SK-N-SH (cell line): ENCODE data around the gene VCAN. TPM values are rescaled to one million over a fixed set of nuclear protein-coding genes. Genes with fewer than 3 reads are reported as not detected.

Source experiments
- CTCF ChIA-PET: fragments of 300-600, 350-600 bp; formaldehyde crosslinking; extraction: SDS; loops from one replicate; lab custom pipeline; 2021; lab: Yijun Ruan, JAX
- POLR2A ChIA-PET: fragments of 350-600 bp; sonication (Branson Sonifier 250); formaldehyde crosslinking; extraction: SDS; loops from one replicate; lab custom pipeline; 2020; ENCODE audit warnings: antibody characterized with exemption, inconsistent platforms; lab: Yijun Ruan, JAX
- DNase-seq: peaks from one replicate; pipeline ENCODE4 v3.0.0; 2012
- H2AFZ ChIP-seq: fragments of 200-600 bp; sonication (generic); 2 replicates; pipeline ENCODE4 v1.8.1; 2016; ENCODE audit warnings: antibody characterized with exemption, mild to moderate bottlenecking, low read depth
- H3F3A ChIP-seq: fragments of 200-600 bp; sonication (generic); replicated peaks from 2 replicates; pipeline ENCODE3; 2016; ENCODE audit warnings: antibody characterized with exemption, mild to moderate bottlenecking; ENCODE audit not compliant: insufficient read depth
- H3K27ac ChIP-seq, 2 experiments: fragments of 200-500 bp in 1 of 2; fragments of 200-600 bp in 1 of 2; sonication (Bioruptor generic) in 1 of 2; sonication (generic), shearing (Covaris generic) in 1 of 2; 2 replicates each; pipeline versions ENCODE4 v1.5.1 to v1.6.1; 2014 to 2016; ENCODE audit warnings: low read depth in 2 of 2, inconsistent platforms in 1 of 2, low read length in 1 of 2, mild to moderate bottlenecking in 1 of 2, mixed read lengths in 1 of 2
- H3K27me3 ChIP-seq: fragments of 200-600 bp; sonication (generic), shearing (Covaris generic); 2 replicates; pipeline ENCODE4 v1.6.1; 2016; ENCODE audit warnings: mixed run types; ENCODE audit not compliant: insufficient read depth
- H3K36me3 ChIP-seq, 2 experiments: fragments of 200-500 bp in 1 of 2; fragments of 200-600 bp in 1 of 2; sonication (Bioruptor generic) in 1 of 2; sonication (generic) in 1 of 2; replicated peaks in 1 of 2; 2 replicates each; pipeline versions ENCODE3 to v1.5.1; 2014 to 2016; ENCODE audit warnings: low read length in 1 of 2, mild to moderate bottlenecking in 1 of 2; ENCODE audit not compliant: insufficient read depth in 2 of 2, control insufficient read depth in 1 of 2
- H3K4me1 ChIP-seq, 2 experiments: fragments of 200-500 bp in 1 of 2; fragments of 200-600 bp in 1 of 2; sonication (Bioruptor generic) in 1 of 2; sonication (generic), shearing (Covaris generic) in 1 of 2; 2 replicates each; pipeline versions ENCODE4 v1.5.1 to v1.6.1; 2014 to 2016; ENCODE audit warnings: low read depth in 1 of 2, low read length in 1 of 2, mixed run types in 1 of 2; ENCODE audit not compliant: insufficient read depth in 2 of 2, control insufficient read depth in 1 of 2
- H3K4me2 ChIP-seq: fragments of 200-600 bp; sonication (generic), shearing (Covaris generic); 2 replicates; pipeline ENCODE4 v1.6.1; 2017; ENCODE audit warnings: mixed run types
- H3K4me3 ChIP-seq, 2 experiments: fragments of 200-500 bp in 1 of 2; fragments of 200-600 bp in 1 of 2; sonication (Bioruptor generic) in 1 of 2; sonication (generic), shearing (Covaris generic) in 1 of 2; 2 replicates each; pipeline versions ENCODE4 v1.5.1 to v1.8.1; 2014 to 2016; ENCODE audit warnings: low read depth in 2 of 2, inconsistent platforms in 1 of 2, low read length in 1 of 2, mild to moderate bottlenecking in 1 of 2, mixed read lengths in 1 of 2, moderate library complexity in 1 of 2
- H3K79me2 ChIP-seq: fragments of 200-600 bp; sonication (generic); 2 replicates; pipeline ENCODE4 v1.8.1; 2017; ENCODE audit warnings: mild to moderate bottlenecking; ENCODE audit not compliant: insufficient read depth
- H3K9ac ChIP-seq: fragments of 200-600 bp; sonication (generic); 2 replicates; pipeline ENCODE4 v1.6.1; 2017; ENCODE audit warnings: mixed run types
- H3K9me2 ChIP-seq: fragments of 200-600 bp; sonication (generic); 2 replicates; pipeline ENCODE4 v1.6.1; 2017; ENCODE audit warnings: mixed run types
- H3K9me3 ChIP-seq: fragments of 200-600 bp; sonication (generic); 2 replicates; pipeline ENCODE4 v1.6.1; 2017; ENCODE audit warnings: mixed run types, mild to moderate bottlenecking, moderate library complexity
- H4K20me1 ChIP-seq: fragments of 200-600 bp; sonication (generic); 2 replicates; pipeline ENCODE4 v1.6.1; 2017; ENCODE audit warnings: mild to moderate bottlenecking, mixed run types; ENCODE audit not compliant: insufficient read depth
- CHD2 ChIP-seq: fragments of 150-350 bp; IDR thresholded peaks from 2 replicates; pipeline ENCODE4 v1.6.1; 2018; ENCODE audit warnings: low read length; ENCODE audit not compliant: partially characterized antibody
- FOSL2 ChIP-seq: IDR thresholded peaks from 2 replicates; pipeline ENCODE4 v1.4.0; 2012; ENCODE audit warnings: low read depth, mild to moderate bottlenecking, moderate library complexity, borderline replicate concordance
- FOXM1 ChIP-seq: IDR thresholded peaks from 2 replicates; pipeline ENCODE4 v1.4.0; 2012; ENCODE audit warnings: low read depth, mild to moderate bottlenecking
- GATA2 ChIP-seq: sonication (generic); formaldehyde crosslinking; IDR thresholded peaks from 2 replicates; pipeline ENCODE4 v1.5.0; 2020; ENCODE audit warnings: mild to moderate bottlenecking, missing genetic modification reagents
- IRF3 ChIP-seq: fragments of 150-350 bp; IDR thresholded peaks from 2 replicates; pipeline ENCODE4 v1.6.1; 2016; ENCODE audit warnings: mild to moderate bottlenecking, low read depth, low read length
- MXI1 ChIP-seq: IDR thresholded peaks from 2 replicates; pipeline ENCODE4 v1.6.1; 2012; ENCODE audit warnings: mild to moderate bottlenecking, low read depth, low read length, improper control_type of control experiment
- PBX3 ChIP-seq: IDR thresholded peaks from 2 replicates; pipeline ENCODE4; 2012
- RAD21 ChIP-seq: IDR thresholded peaks from 2 replicates; pipeline ENCODE4 v1.6.1; 2012; ENCODE audit warnings: mild to moderate bottlenecking, low read length
- REST ChIP-seq: IDR thresholded peaks from 2 replicates; pipeline ENCODE4 v1.6.1; 2012; ENCODE audit warnings: mild to moderate bottlenecking, low read depth, low read length, moderate library complexity
- RFX5 ChIP-seq: IDR thresholded peaks from 2 replicates; pipeline ENCODE4 v1.6.1; 2012; ENCODE audit warnings: mild to moderate bottlenecking, improper control_type of control experiment, low read length
- SIN3A ChIP-seq: IDR thresholded peaks from 2 replicates; pipeline ENCODE4 v1.6.1; 2012; ENCODE audit warnings: low read depth, mild to moderate bottlenecking, low read length, moderate library complexity, borderline replicate concordance
- TCF12 ChIP-seq: IDR thresholded peaks from 2 replicates; pipeline ENCODE4 v1.4.0; 2012
- TEAD4 ChIP-seq: IDR thresholded peaks from 2 replicates; pipeline ENCODE4 v1.4.0; 2012; ENCODE audit warnings: mild to moderate bottlenecking, borderline replicate concordance; ENCODE audit not compliant: insufficient read depth
- USF2 ChIP-seq: fragments of 150-350 bp; IDR thresholded peaks from 2 replicates; pipeline ENCODE4 v1.6.1; 2017; ENCODE audit warnings: antibody characterized with exemption, low read length, low read depth, borderline replicate concordance
- YY1 ChIP-seq: IDR thresholded peaks from 2 replicates; pipeline ENCODE4 v1.4.0; 2012; ENCODE audit warnings: low read depth, mild to moderate bottlenecking
- WGBS: methylation state at CpG from one replicate; pipeline ENCODE4 v1.1.6; 2017; ENCODE audit warnings: low lambda C conversion rate; 5-methylcytosine and 5-hydroxymethylcytosine counted together
- polyA plus RNA-seq, 3 experiments: library from polyadenylated mRNA; depleted of rRNA; stranded (reverse); fragments of >200 nt; gene quantifications; 2 replicates each; pipeline ENCODE4 v1.2.3, GENCODE V29; 2012

The VCAN gene
- polyA plus RNA-seq, 1 of the 3 experiments (the other 2 are of a cell fraction): 142 TPM

GRCh38 chr5:83485842-83486241 lies 14.3 kb downstream of the VCAN start:
- H3K27me3 ChIP-seq: no peaks in the 10 kb centered on the region
- no peaks in the 10 kb centered on the region; the same call in 1 of the 2 replicates for H3K9me3 ChIP-seq
- H3K4me3 ChIP-seq: no peak overlapping the region
- H2AFZ ChIP-seq: no peak overlapping the region
- H3K79me2 ChIP-seq: peaks cover 99% of the 10 kb centered on the region
- peaks cover 3% of the 10 kb centered on the region for H4K20me1 ChIP-seq
- peaks cover 0 to 9% of the 10 kb centered on the region in 2 experiments; a peak in 2 of 4 replicates for H3K4me1 ChIP-seq
- H3K4me2 ChIP-seq: no peak overlapping the region
- WGBS: 81% methylated on average over 4 of the region's 4 CpGs
- H3K27ac ChIP-seq: no peak overlapping the region
- H3F3A ChIP-seq: peaks cover 23% of the 10 kb centered on the region
- TF ChIP-seq FOSL2 (no peak), RAD21 (no peak), TCF12 (no peak), GATA2 (CRISPR knock-in tag) (no peak), SIN3A (no peak)
- no peaks in the 10 kb centered on the region for H3K9me2 ChIP-seq
- CTCF ChIA-PET: no interaction called here
- no peak for DNase-seq
- no peak overlapping the region for H3K9ac ChIP-seq
- H3K36me3 ChIP-seq: peaks cover 59 to 94% of the 10 kb centered on the region in 2 experiments
- POLR2A ChIA-PET: no interaction called here

- H3F3A ChIP-seq: peaks cover 23% of the 10 kb centered on the region
- H3K9ac ChIP-seq: no peak overlapping the region
- H3K4me3 ChIP-seq: no peak overlapping the region
- 0 out of 4 replicates have a peak overlapping the region, but pooled peaks of 1 of the 2 experiments have one; percentile 4 for H3K27ac ChIP-seq
- no peaks in the 10 kb centered on the region; the same call in 1 of the 2 replicates for H3K9me3 ChIP-seq
- DNase-seq: no peak
- WGBS: 89% methylated on average over 1 of the region's 1 CpG
- CTCF ChIA-PET: interaction anchor here (1.2 kb wide), 1 partner anchor 27 kb away, joined by 3 read pairs; no protein-coding TSS in a partner anchor
- H3K4me1 ChIP-seq: peaks cover 0 to 9% of the 10 kb centered on the region in 2 experiments; a peak in 1 of 4 replicates
- H2AFZ ChIP-seq: no peak overlapping the region
- H3K9me2 ChIP-seq: no peaks in the 10 kb centered on the region
- TF ChIP-seq FOXM1: no peak
- peak; percentile 15; the same call in 1 of the 2 replicates for TF ChIP-seq TCF12
- TF ChIP-seq RFX5: no peak
- peak; percentile 26; the same call in 1 of the 2 replicates for TF ChIP-seq PBX3
- no peak for TF ChIP-seq CHD2
- POLR2A ChIA-PET: no interaction called here
- no peak overlapping the region for H3K4me2 ChIP-seq
- H3K79me2 ChIP-seq: peaks cover 100% of the 10 kb centered on the region
- H3K36me3 ChIP-seq: peaks cover 68 to 97% of the 10 kb centered on the region in 2 experiments
- H4K20me1 ChIP-seq: peaks cover 15% of the 10 kb centered on the region
- no peaks in the 10 kb centered on the region for H3K27me3 ChIP-seq
Measured at GRCh38 chr5:83487155-83487554, 15.6 kb downstream of the VCAN start.

- Histone ChIP-seq H3K9me2 (no peaks in the 10 kb centered on the region), H2AFZ (no peak overlapping the region), H3K4me1 (peaks cover 0 to 9% of the 10 kb centered on the region in 2 experiments; a peak in 1 of 4 replicates), H3K4me2 (peak overlapping the region; percentile 27; the same call in 1 of the 2 replicates), H3F3A (peaks cover 21% of the 10 kb centered on the region), H3K36me3 (peaks cover 68 to 97% of the 10 kb centered on the region in 2 experiments), H3K79me2 (peaks cover 100% of the 10 kb centered on the region), H3K27ac (peak overlapping the region in 1 of 2 experiments; percentile 4; a peak in 1 of 4 replicates), H3K9ac (no peak overlapping the region), H3K9me3 (no peaks in the 10 kb centered on the region; the same call in 1 of the 2 replicates), H3K27me3 (no peaks in the 10 kb centered on the region), H4K20me1 (peaks cover 23% of the 10 kb centered on the region), H3K4me3 (no peak overlapping the region)
- ChIA-PET POLR2A (no interaction called here), CTCF (interaction anchor here (1.2 kb wide), 1 partner anchor 26 kb away, joined by 3 read pairs; no protein-coding TSS in a partner anchor)
- DNase-seq: no peak
- 81% methylated on average over 1 of the region's 1 CpG for WGBS
- TF ChIP-seq YY1 (no peak), USF2 (no peak), MXI1 (no peak), IRF3 (no peak), TEAD4 (no peak), REST (no peak), GATA2 (CRISPR knock-in tag) (no peak), RFX5 (no peak)
Measured at GRCh38 chr5:83488271-83488670, 16.7 kb downstream of the VCAN start.
